Measurements from ENCODE around the gene CCNA1.

Gene CCNA1

GRCh38 chr13:36432106-36432544, at the start of gene CCNA1:
Gene CCNA1 (plus strand): TSS chr13:36432495. CDS start chr13:36433057, 562 bp downstream.
- peak; percentile 85 for DNase-seq

- no peak for DNase-seq
Measured at GRCh38 chr13:36385489-36385888, 46.8 kb upstream of the CCNA1 start.

- DNase-seq = no peak
Measured at GRCh38 chr13:36395280-36395679, 37.0 kb upstream of the CCNA1 start.

- DNase-seq = no peak
Measured at GRCh38 chr13:36405151-36405550, 27.1 kb upstream of the CCNA1 start.

- no peak for DNase-seq
Measured at GRCh38 chr13:36412736-36413135, 19.6 kb upstream of the CCNA1 start.

- no peak for DNase-seq
Measured at GRCh38 chr13:36413161-36413560, 19.1 kb upstream of the CCNA1 start.

- no peak for DNase-seq
Measured at GRCh38 chr13:36414461-36414860, 17.8 kb upstream of the CCNA1 start.

- DNase-seq = no peak
Measured at GRCh38 chr13:36417331-36417730, 15.0 kb upstream of the CCNA1 start.

GRCh38 chr13:36418022-36418805, 14.1 kb upstream of the CCNA1 start:
- DNase-seq = no peak

GRCh38 chr13:36420437-36420891, 11.8 kb upstream of the CCNA1 start:
- DNase-seq = peak; percentile 33 to 77

GRCh38 chr13:36421447-36421846, 10.8 kb upstream of the CCNA1 start:
- DNase-seq = no peak

- no peak for DNase-seq
Measured at GRCh38 chr13:36428086-36428485, 4.2 kb upstream of the CCNA1 start.

GRCh38 chr13:36430247-36431203, 1.8 kb upstream of the CCNA1 start:
- DNase-seq = no peak

- peak; percentile 24 to 48 for DNase-seq
Measured at GRCh38 chr13:36431204-36432105, 840 bp upstream of the CCNA1 start.

GRCh38 chr13:36436811-36437210, 4.5 kb downstream of the CCNA1 start:
- DNase-seq = no peak

GRCh38 chr13:36438594-36439483, 6.5 kb downstream of the CCNA1 start:
- no peak for DNase-seq

- no peak for DNase-seq
Measured at GRCh38 chr13:36445278-36445677, 13.0 kb downstream of the CCNA1 start.

GRCh38 chr13:36445891-36446351, 13.6 kb downstream of the CCNA1 start:
- DNase-seq = no peak

GRCh38 chr13:36447501-36447900, 15.2 kb downstream of the CCNA1 start:
- no peak for DNase-seq

GRCh38 chr13:36450534-36450933, 18.2 kb downstream of the CCNA1 start:
- DNase-seq = no peak

- DNase-seq = peak in 1 of 2 experiments; percentile 21
Measured at GRCh38 chr13:36453516-36453915, 21.2 kb downstream of the CCNA1 start.
